ENCODE results near the gene CUBN.

CUBN gene

GRCh38 chr10:16943295-16944285 lies 186.0 kb downstream of the CUBN start:
- DNase-seq: no peak

GRCh38 chr10:16942381-16943078 lies 187.1 kb downstream of the CUBN start:
- DNase-seq: no peak

- no peak for DNase-seq
These were observed 187.7 kb downstream of the CUBN start for GRCh38 chr10:16941870-16942269.

GRCh38 chr10:16941067-16941466 lies 188.5 kb downstream of the CUBN start:
- DNase-seq: no peak

GRCh38 chr10:16938952-16939351 lies 190.7 kb downstream of the CUBN start:
- no peak for DNase-seq

GRCh38 chr10:16934461-16934860 lies 195.2 kb downstream of the CUBN start:
- DNase-seq: no peak

GRCh38 chr10:16933783-16934182 lies 195.8 kb downstream of the CUBN start:
- DNase-seq: no peak

GRCh38 chr10:16931930-16932329 lies 197.7 kb downstream of the CUBN start:
- no peak for DNase-seq

- no peak for DNase-seq
These were observed 199.1 kb downstream of the CUBN start for GRCh38 chr10:16930540-16930939.

- no peak for DNase-seq
These were observed 200.5 kb downstream of the CUBN start for GRCh38 chr10:16929069-16929468.

- no peak for DNase-seq
These were observed 202.1 kb downstream of the CUBN start for GRCh38 chr10:16927546-16927945.

- no peak for DNase-seq
These were observed 205.9 kb downstream of the CUBN start for GRCh38 chr10:16923726-16924125.

- no peak for DNase-seq
These were observed 206.3 kb downstream of the CUBN start for GRCh38 chr10:16923309-16923708.

GRCh38 chr10:16919121-16919982 lies 210.3 kb downstream of the CUBN start:
- DNase-seq: no peak

- DNase-seq: no peak
These were observed 213.1 kb downstream of the CUBN start for GRCh38 chr10:16916496-16916895.

- peak; percentile 16 for DNase-seq
These were observed 214.3 kb downstream of the CUBN start for GRCh38 chr10:16915300-16915699.

- no peak for DNase-seq
These were observed 216.3 kb downstream of the CUBN start for GRCh38 chr10:16913266-16913665.

- no peak for DNase-seq
These were observed 218.8 kb downstream of the CUBN start for GRCh38 chr10:16910793-16911164.

GRCh38 chr10:16909961-16910792 lies 219.4 kb downstream of the CUBN start:
- no peak for DNase-seq

- DNase-seq: no peak
These were observed 220.3 kb downstream of the CUBN start for GRCh38 chr10:16909271-16909767.

- DNase-seq: no peak
These were observed 221.9 kb downstream of the CUBN start for GRCh38 chr10:16907687-16908086.

GRCh38 chr10:16905320-16905719 lies 224.3 kb downstream of the CUBN start:
- no peak for DNase-seq

All from CD4-positive, alpha-beta T cell treated with Interleukin-17A for 4 hours (primary cell).